MG63 (cell line): ENCODE results near the gene CDC14A. TPM values are rescaled to one million over a fixed set of nuclear protein-coding genes. Genes with fewer than 3 reads are reported as not detected.
A peak's percentile ranks its signal among the peaks of the same experiment; 100 is the strongest.

Experiments
- DNase-seq: peaks from one replicate; pipeline ENCODE4 v3.0.0-alpha.2; 2020
- H3K27me3 ChIP-seq: fragments of 250-450 bp; sonication (Bioruptor Pico); 2 replicates; pipeline ENCODE4 v1.5.1; 2020; ENCODE audit warnings: mild to moderate bottlenecking, moderate library complexity
- H3K36me3 ChIP-seq: fragments of 250-450 bp; sonication (Bioruptor Pico); 2 replicates; pipeline ENCODE4 v1.5.1; 2020; ENCODE audit warnings: mild to moderate bottlenecking, moderate library complexity
- H3K4me3 ChIP-seq: fragments of 250-450 bp; sonication (Bioruptor Pico); 2 replicates; pipeline ENCODE4 v1.5.1; 2020; ENCODE audit warnings: mild to moderate bottlenecking, moderate library complexity
- H3K9me3 ChIP-seq: fragments of 250-450 bp; sonication (Bioruptor Pico); 2 replicates; pipeline ENCODE4 v1.5.1; 2020; ENCODE audit warnings: mild to moderate bottlenecking, moderate library complexity
- total RNA-seq: library from RNA; depleted of rRNA; stranded (reverse); fragments of >200 nt; shearing (Covaris generic); gene quantifications from 2 replicates; pipeline ENCODE4 v1.2.3, GENCODE V29; 2014; ENCODE audit warnings: low replicate concordance

Gene CDC14A
- total RNA-seq, 1 experiment from 2014 or later = 0.46 TPM

GRCh38 chr1:100443811-100444571 is 91.7 kb downstream of the CDC14A start:
- H3K4me3 ChIP-seq = no peak overlapping the region
- no peaks in the 10 kb centered on the region for H3K27me3 ChIP-seq
- H3K9me3 ChIP-seq = no peaks in the 10 kb centered on the region
- H3K36me3 ChIP-seq = no peaks in the 10 kb centered on the region
- DNase-seq = no peak

GRCh38 chr1:100445565-100445964 is 93.3 kb downstream of the CDC14A start:
- Histone ChIP-seq H3K27me3 (no peaks in the 10 kb centered on the region), H3K4me3 (no peak overlapping the region), H3K9me3 (no peaks in the 10 kb centered on the region), H3K36me3 (no peaks in the 10 kb centered on the region)
- no peak for DNase-seq

DNA sequence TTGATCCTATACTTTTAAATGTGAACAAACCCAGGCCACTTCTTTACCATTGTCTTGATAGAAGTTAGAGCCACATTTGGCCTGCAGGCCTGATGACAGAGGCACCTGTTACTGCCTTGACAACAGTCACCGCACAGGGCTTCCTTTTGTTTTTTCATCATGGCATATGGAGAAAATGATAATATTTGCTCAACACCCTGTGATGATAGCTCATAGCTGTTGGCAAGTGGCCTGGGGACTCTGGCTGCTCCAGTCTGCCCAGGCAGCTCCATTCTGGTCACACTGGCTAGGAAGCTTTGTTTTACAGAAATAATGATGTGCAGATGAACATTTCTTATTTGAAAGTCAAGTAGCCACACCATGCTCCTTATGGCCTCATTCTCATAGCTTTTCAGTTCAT is 96.1 kb downstream of the CDC14A start:
- H3K4me3 ChIP-seq = no peak overlapping the region
- no peak for DNase-seq
- H3K9me3 ChIP-seq = no peaks in the 10 kb centered on the region
- H3K36me3 ChIP-seq = no peaks in the 10 kb centered on the region
- no peaks in the 10 kb centered on the region for H3K27me3 ChIP-seq

DNA sequence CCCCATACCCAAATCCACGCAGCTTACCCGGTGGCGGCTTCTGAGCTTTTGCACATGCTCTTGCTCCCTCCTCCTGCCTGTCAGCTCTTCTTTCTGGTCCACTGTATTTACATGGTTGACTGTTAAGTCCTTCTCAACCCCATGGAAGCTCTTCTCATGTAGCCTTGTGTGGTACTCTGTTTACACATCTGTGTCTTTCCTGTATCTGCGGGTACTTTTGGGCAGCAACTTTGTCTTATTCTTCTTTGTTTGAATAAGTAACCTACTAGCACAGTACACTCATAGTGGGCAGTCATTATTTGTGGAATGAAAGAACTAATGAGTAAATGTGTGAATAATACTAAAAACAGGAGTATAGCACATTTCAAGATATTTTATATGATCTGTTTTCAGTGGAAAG is 97.2 kb downstream of the CDC14A start:
- H3K9me3 ChIP-seq = no peaks in the 10 kb centered on the region
- no peaks in the 10 kb centered on the region for H3K36me3 ChIP-seq
- no peak for DNase-seq
- no peaks in the 10 kb centered on the region for H3K27me3 ChIP-seq
- H3K4me3 ChIP-seq = no peak overlapping the region

- H3K9me3 ChIP-seq = no peaks in the 10 kb centered on the region
- no peak for DNase-seq
- no peak overlapping the region for H3K4me3 ChIP-seq
- no peaks in the 10 kb centered on the region for H3K27me3 ChIP-seq
- no peaks in the 10 kb centered on the region for H3K36me3 ChIP-seq
Measured at GRCh38 chr1:100452641-100453040, 100.3 kb downstream of the CDC14A start.

DNA sequence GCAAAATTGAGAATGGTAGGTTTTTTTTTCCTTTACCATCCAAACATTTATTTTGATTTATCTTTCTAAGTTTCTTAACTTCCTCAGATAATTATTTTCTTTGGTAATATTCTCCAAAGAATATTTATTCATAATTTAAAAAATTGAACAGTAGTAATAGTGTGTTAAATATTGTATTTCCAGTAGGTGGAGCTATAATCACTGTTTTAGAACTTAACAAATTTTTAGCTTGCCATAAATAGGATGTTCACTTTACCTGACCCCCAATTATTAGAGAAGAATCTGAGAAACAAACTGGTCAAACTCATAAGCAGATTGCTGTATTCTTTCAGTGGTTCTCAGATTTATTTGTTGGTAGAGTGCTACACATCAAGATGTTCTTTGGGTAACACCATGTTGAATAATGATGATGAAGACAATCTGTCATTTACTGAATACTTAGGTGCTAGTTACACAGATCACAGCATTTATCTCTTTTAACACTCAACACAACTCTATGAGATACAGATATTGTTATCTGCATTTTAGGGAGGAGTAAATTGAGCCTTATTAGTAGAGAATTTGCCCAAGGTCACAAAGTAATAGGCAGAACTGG is 103.3 kb downstream of the CDC14A start:
- peaks cover 2% of the 10 kb centered on the region for H3K27me3 ChIP-seq
- H3K36me3 ChIP-seq = no peaks in the 10 kb centered on the region
- H3K9me3 ChIP-seq = no peaks in the 10 kb centered on the region
- no peak for DNase-seq
- H3K4me3 ChIP-seq = no peak overlapping the region

- no peak for DNase-seq
- Histone ChIP-seq H3K27me3 (peaks cover 2% of the 10 kb centered on the region), H3K4me3 (no peak overlapping the region), H3K36me3 (no peaks in the 10 kb centered on the region), H3K9me3 (no peaks in the 10 kb centered on the region)
Measured at GRCh38 chr1:100456880-100457279, 104.6 kb downstream of the CDC14A start.

GRCh38 chr1:100457683-100458082 is 105.4 kb downstream of the CDC14A start:
- no peaks in the 10 kb centered on the region for H3K36me3 ChIP-seq
- DNase-seq = no peak

DNA sequence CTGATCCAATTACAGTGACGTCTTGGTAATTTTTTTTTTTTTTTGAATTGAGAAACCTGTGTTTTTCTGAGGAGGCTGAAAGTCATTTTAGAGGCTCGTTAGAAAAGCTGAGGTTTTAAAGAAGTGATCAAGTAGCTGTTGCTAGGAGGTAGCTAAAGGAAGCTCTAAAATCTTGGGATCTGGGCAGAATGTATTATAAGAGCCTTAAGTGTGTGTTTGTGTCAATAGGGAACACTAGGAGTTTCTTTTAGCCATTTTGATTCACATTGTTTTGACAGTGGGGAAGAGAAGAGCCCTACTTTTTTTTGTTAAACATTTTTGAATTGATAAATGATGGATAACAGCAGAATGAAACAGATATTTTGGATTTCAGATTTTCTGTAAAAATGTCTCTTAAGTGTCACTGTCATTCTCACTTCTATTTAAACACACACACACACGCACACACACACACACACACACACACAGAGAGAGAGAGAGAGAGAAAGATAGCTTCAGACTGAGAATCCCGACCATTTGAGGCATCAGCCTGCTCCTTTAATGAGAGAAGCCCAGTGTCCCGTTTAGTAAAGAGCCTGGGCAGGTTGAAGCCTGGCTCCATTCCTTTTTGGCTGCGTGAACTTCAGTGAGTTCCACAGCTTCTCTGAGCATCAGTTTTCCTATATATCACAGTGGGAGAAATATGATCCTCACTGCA is 106.5 kb downstream of the CDC14A start:
- H3K36me3 ChIP-seq = no peaks in the 10 kb centered on the region
- no peaks in the 10 kb centered on the region for H3K9me3 ChIP-seq
- DNase-seq = no peak
- peaks cover 2% of the 10 kb centered on the region for H3K27me3 ChIP-seq
- no peak overlapping the region for H3K4me3 ChIP-seq

More at GRCh38 chr1:100457683-100458082, 105.4 kb downstream of the CDC14A start:
- Histone ChIP-seq H3K4me3 (no peak overlapping the region), H3K9me3 (no peaks in the 10 kb centered on the region), H3K27me3 (peaks cover 2% of the 10 kb centered on the region)

- Histone ChIP-seq H3K9me3 (no peaks in the 10 kb centered on the region), H3K4me3 (no peak overlapping the region), H3K36me3 (no peaks in the 10 kb centered on the region), H3K27me3 (peaks cover 2% of the 10 kb centered on the region)
- peak; percentile 55 for DNase-seq
Measured at GRCh38 chr1:100459358-100460114, 107.2 kb downstream of the CDC14A start.

DNA sequence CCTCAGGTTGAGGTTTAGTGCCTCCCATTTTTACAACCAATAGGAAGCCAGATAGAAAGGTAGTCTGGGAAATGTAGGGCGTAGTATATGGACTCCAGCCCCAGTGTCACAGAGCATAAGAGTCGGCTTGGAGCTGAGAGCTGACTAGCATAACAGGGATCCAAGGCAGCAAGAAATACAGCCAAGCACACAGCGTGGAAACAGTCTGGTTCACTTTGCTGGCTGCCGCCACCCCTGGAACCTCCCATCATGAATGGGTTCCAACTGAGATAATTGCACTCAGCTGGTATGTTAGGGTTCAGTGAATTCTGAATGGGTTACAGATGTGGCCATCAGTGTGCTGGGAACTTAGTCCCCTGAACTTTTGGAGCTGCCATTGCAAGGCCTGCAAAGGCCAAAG is 108.9 kb downstream of the CDC14A start:
- Histone ChIP-seq H3K36me3 (no peaks in the 10 kb centered on the region), H3K27me3 (peaks cover 2% of the 10 kb centered on the region), H3K4me3 (no peak overlapping the region), H3K9me3 (no peaks in the 10 kb centered on the region)
- DNase-seq = no peak

DNA sequence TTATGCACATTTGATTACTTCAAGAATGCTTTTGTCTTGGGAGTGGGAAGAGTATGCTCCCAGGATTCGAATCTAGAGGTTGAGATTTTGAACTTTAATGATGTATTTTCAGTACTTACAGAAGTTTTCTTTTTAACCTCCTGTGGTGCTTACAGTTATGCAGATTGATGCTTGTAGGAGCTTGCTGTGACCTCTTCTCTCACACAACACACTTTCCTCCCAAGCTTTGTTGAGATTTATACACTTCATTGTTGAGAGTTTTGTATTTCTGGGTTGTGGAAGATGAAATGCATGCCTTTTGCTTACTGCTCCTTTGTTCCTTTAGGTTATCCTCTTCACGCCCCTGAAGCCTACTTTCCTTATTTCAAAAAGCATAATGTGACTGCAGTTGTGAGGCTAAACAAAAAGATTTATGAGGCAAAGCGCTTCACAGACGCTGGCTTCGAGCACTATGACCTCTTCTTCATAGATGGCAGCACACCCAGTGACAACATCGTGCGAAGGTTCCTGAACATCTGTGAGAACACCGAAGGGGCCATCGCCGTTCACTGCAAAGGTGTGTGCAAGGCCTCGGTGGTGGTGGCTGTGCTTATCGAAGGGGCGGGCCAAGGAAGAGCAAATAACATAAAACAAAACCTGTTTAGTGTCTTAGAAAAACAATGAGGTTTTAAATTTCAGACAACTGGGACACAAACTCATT is 110.2 kb downstream of the CDC14A start:
- Histone ChIP-seq H3K27me3 (peaks cover 2% of the 10 kb centered on the region), H3K36me3 (no peaks in the 10 kb centered on the region)
- DNase-seq = no peak

DNA sequence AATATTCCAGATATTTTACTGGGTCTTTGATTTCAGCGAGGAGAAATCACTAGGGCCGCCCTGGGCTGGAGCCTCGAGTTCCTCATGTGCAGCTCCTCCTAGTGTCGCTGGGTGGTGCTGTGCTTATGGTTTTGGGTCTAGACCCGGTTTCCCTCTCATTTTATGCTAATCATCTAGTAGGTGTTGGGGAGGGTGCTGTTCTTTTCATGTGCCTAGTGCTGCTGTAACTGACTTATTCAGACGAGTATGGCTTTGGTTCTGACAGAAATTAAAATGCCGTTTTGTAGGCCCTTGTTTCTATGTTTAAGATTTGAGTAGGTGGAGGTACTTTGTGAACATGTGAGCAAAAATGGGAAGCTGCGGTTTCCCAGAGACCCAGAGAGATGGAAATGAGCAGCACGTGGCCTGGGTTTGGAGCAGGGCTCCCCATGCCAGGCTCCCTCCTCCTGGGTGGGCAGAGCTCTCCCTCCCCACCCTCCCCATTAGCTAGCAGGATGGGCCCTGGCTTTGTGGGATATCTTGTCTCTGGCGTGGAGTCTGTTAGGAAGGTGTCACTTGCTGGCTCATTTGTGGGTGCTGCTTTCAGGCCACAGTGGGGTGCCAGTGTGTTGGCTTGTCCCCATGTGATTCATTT is 111.6 kb downstream of the CDC14A start:
- Histone ChIP-seq H3K9me3 (no peaks in the 10 kb centered on the region), H3K4me3 (no peak overlapping the region), H3K27me3 (peaks cover 2% of the 10 kb centered on the region), H3K36me3 (no peaks in the 10 kb centered on the region)
- DNase-seq = peak; percentile 39

More for the DNA sequence above, 110.2 kb downstream of the CDC14A start:
- no peaks in the 10 kb centered on the region for H3K9me3 ChIP-seq
- H3K4me3 ChIP-seq = no peak overlapping the region

GRCh38 chr1:100469578-100469977 is 117.3 kb downstream of the CDC14A start:
- H3K27me3 ChIP-seq = no peaks in the 10 kb centered on the region
- H3K9me3 ChIP-seq = no peaks in the 10 kb centered on the region
- no peaks in the 10 kb centered on the region for H3K36me3 ChIP-seq
- DNase-seq = no peak
- no peak overlapping the region for H3K4me3 ChIP-seq

DNA sequence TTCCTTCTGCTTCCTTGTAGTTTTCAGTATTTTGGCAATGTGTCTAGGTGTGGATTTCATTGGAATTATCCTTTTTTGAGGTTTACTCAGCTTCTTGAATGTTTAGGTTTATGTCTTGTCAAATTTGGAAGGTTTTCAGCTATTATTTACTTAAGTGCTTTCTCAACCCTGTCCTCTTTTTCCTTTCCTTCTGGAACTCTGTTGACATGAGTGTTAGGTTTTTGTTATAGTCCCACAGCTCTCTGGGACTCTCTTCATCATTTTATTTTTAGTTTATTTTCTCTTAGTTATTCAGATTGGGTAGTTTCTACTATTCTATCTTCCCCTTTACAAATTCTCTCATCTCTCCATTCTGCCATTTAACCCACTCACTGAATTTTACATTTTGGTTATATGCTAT is 122.5 kb downstream of the CDC14A start:
- no peaks in the 10 kb centered on the region for H3K36me3 ChIP-seq
- no peak for DNase-seq
- no peaks in the 10 kb centered on the region for H3K9me3 ChIP-seq

GRCh38 chr1:100476735-100477290 is 124.5 kb downstream of the CDC14A start:
- no peaks in the 10 kb centered on the region for H3K27me3 ChIP-seq
- no peaks in the 10 kb centered on the region for H3K9me3 ChIP-seq
- no peak for DNase-seq
- no peak overlapping the region for H3K4me3 ChIP-seq
- H3K36me3 ChIP-seq = no peaks in the 10 kb centered on the region

More for the DNA sequence above, 122.5 kb downstream of the CDC14A start:
- no peaks in the 10 kb centered on the region for H3K27me3 ChIP-seq
- no peak overlapping the region for H3K4me3 ChIP-seq
